Measurements from ENCODE around the gene ARHGAP4. TPM values are rescaled to one million over a fixed set of nuclear protein-coding genes. Genes with fewer than 3 reads are reported as not detected.
A peak's percentile ranks its signal among the peaks of the same experiment; 100 is the strongest.

ARHGAP4 gene
- total and polyA plus RNA-seq, 2 donors from 2014 or later, result 38.3 to 73.0 TPM

DNA sequence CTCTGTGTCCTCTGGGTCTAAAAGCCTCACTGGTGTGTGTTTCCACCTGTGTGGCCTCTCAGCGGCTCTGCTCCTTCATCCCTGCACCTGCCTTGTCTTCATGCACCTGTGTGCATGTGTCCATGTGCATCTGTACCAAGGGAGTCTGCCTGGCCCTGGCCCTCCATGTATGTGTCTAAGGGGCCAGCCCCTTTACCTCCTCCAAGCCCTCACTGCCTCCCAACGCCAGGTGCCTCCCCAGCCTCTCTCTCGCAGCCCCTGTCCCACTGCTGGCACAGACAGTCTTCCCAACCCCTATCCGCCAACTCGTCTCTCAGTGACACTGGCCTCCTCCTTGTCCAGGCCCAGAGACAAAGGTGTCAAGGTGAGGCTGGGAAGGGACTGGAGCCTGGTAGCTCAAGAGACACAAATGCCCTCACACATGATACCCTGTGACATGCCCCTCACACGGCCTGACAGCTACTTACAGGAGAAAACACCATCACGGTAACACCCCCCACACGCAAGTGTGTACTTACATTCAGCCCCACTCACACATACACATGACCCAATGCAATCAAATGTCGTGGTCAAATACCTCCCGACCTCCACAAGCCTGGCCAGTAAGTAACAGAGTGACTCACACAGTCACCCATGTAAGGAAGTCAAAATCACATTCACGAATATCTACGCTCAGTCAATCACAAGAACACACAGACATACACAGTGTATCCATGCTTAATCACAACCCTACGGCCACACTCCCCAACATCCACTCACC, 51.5 kb downstream of the ARHGAP4 start:
- Histone ChIP-seq H3K27me3 (ENCODE audit: control insufficient read depth, insufficient read depth, low read length) (no peaks in the 10 kb centered on the region), H3K9ac (ENCODE audit: low read length in 3 of 3) (no peak overlapping the region), H3K9me3 (ENCODE audit: control insufficient read depth in 2 of 3, insufficient read depth in 1 of 3, low read length in 3 of 3) (no peaks in the 10 kb centered on the region), H3K27ac (ENCODE audit: low read depth in 2 of 2, low read length in 2 of 2) (no peak overlapping the region), H3K4me1 (ENCODE audit: control insufficient read depth in 2 of 3, insufficient read depth in 2 of 3, low read depth in 1 of 3, low read length in 3 of 3) (no peaks in the 10 kb centered on the region), H3K36me3 (ENCODE audit: control insufficient read depth in 2 of 3, insufficient read depth in 3 of 3, low read length in 3 of 3) (no peaks in the 10 kb centered on the region), H3K4me3 (ENCODE audit: low read length in 3 of 3) (no peak overlapping the region)
- intact Hi-C loops (cut with DNase I), result no loop called here
- TF ChIP-seq, protein P1, sequence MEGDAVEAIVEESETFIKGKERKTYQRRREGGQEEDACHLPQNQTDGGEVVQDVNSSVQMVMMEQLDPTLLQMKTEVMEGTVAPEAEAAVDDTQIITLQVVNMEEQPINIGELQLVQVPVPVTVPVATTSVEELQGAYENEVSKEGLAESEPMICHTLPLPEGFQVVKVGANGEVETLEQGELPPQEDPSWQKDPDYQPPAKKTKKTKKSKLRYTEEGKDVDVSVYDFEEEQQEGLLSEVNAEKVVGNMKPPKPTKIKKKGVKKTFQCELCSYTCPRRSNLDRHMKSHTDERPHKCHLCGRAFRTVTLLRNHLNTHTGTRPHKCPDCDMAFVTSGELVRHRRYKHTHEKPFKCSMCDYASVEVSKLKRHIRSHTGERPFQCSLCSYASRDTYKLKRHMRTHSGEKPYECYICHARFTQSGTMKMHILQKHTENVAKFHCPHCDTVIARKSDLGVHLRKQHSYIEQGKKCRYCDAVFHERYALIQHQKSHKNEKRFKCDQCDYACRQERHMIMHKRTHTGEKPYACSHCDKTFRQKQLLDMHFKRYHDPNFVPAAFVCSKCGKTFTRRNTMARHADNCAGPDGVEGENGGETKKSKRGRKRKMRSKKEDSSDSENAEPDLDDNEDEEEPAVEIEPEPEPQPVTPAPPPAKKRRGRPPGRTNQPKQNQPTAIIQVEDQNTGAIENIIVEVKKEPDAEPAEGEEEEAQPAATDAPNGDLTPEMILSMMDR (IDR thresholded peaks at IDR 0.05; ENCODE audit: borderline replicate concordance, extremely low read depth, insufficient read depth), result no peak
- FAIRE-seq, result no peak
- DNase-seq, result peak in 1 of 5 donors; percentile 33

GRCh38 chrX:153874085-153874365, 52.0 kb downstream of the ARHGAP4 start:
- TF ChIP-seq, protein P1 (IDR thresholded peaks at IDR 0.05; ENCODE audit: borderline replicate concordance, extremely low read depth, insufficient read depth), result no peak
- Histone ChIP-seq H3K9me3 (ENCODE audit: control insufficient read depth in 2 of 3, insufficient read depth in 1 of 3, low read length in 3 of 3) (no peaks in the 10 kb centered on the region), H3K27me3 (ENCODE audit: control insufficient read depth, insufficient read depth, low read length) (no peaks in the 10 kb centered on the region), H3K9ac (ENCODE audit: low read length in 3 of 3) (no peak overlapping the region), H3K4me3 (ENCODE audit: low read length in 3 of 3) (no peak overlapping the region), H3K4me1 (ENCODE audit: control insufficient read depth in 2 of 3, insufficient read depth in 2 of 3, low read depth in 1 of 3, low read length in 3 of 3) (no peaks in the 10 kb centered on the region), H3K36me3 (ENCODE audit: control insufficient read depth in 2 of 3, insufficient read depth in 3 of 3, low read length in 3 of 3) (no peaks in the 10 kb centered on the region), H3K27ac (ENCODE audit: low read depth in 2 of 2, low read length in 2 of 2) (no peak overlapping the region)
- intact Hi-C loops (cut with DNase I), result no loop called here
- DNase-seq, result no peak
- FAIRE-seq, result no peak

DNA sequence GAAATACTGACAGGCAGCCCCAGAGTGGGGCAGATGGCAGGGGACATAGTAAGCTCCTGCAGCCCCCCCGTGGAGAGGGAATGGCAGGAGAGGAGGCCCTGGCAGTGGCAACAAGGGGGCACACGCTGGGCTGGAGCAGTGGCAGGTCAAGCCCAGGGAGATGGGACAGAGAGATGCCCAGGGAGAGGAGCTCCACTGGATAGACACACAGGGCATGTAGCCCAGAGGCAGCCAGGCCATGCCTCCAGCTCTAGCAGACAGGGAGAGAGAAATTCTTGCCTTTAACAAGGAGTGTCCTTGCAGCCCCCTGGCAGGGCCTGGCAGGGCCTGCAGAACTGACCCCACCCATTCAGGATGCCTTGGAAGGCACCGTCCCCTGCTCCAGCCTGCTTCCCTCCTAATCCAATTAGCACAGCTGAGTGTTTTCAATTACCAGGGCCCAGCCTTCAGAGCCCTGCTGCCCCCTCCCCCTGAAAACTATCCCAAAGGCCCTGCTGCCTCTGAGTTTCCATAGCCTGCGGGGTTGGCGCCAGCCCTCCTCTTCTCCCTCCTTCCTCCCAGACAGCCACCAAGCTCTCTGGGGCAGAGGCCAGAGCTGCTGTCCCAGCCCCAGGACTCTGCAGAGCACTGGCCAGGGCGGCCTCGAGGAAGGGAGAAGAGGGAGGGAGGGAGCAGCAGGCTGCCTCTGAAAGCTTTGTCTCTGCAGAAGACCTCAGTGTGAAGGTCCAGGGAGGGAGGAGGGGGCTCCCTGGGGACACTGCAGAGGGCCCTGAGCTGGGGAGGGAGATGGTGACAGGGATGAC, 52.6 kb downstream of the ARHGAP4 start:
- no peaks in the 10 kb centered on the region for H3K27me3 ChIP-seq (ENCODE audit: control insufficient read depth, insufficient read depth, low read length)
- no peak overlapping the region for H3K27ac ChIP-seq (ENCODE audit: low read depth in 2 of 2, low read length in 2 of 2)
- DNase-seq (peak in 1 of 5 donors; percentile 39), FAIRE-seq (no peak)
- no peaks in the 10 kb centered on the region for H3K36me3 ChIP-seq (ENCODE audit: control insufficient read depth in 2 of 3, insufficient read depth in 3 of 3, low read length in 3 of 3)
- H3K4me1 ChIP-seq (ENCODE audit: control insufficient read depth in 2 of 3, insufficient read depth in 2 of 3, low read depth in 1 of 3, low read length in 3 of 3), result no peaks in the 10 kb centered on the region
- H3K9me3 ChIP-seq (ENCODE audit: control insufficient read depth in 2 of 3, insufficient read depth in 1 of 3, low read length in 3 of 3), result no peaks in the 10 kb centered on the region
- intact Hi-C loops (cut with DNase I), result no loop called here
- TF ChIP-seq, protein P1 (IDR thresholded peaks at IDR 0.05; ENCODE audit: borderline replicate concordance, extremely low read depth, insufficient read depth), result no peak
- no peak overlapping the region for H3K4me3 ChIP-seq (ENCODE audit: low read length in 3 of 3)
- H3K9ac ChIP-seq (ENCODE audit: low read length in 3 of 3), result no peak overlapping the region

Data from kidney (tissue), 14 donors.